ENCODE data around the gene TBK1.

The TBK1 gene

DNA sequence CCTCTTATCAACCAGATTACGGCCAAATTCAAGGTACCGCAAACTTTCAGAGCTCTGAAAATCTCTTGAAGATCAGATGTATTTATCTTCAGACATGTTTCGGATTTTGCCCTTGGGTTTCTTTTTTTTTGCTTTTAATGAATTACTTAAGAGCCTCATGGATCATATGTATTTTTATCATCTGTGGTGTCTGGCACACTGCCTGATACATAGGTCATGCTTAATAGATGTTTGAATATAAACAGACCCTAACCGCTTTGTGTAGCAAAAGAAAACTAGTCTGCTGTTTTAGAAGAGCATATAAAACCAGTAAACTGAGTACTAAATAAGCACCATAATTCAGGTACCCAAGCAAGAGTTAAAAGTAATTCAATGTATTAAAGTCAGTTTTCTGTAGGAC is 20.1 kb upstream of the TBK1 start:
- TF ChIP-seq ZNF274 (IDR thresholded peaks at IDR 0.05; ENCODE audit: low read depth, low read length) = no peak
- no peak overlapping the region for H3K4me3 ChIP-seq (ENCODE audit: low read length)

DNA sequence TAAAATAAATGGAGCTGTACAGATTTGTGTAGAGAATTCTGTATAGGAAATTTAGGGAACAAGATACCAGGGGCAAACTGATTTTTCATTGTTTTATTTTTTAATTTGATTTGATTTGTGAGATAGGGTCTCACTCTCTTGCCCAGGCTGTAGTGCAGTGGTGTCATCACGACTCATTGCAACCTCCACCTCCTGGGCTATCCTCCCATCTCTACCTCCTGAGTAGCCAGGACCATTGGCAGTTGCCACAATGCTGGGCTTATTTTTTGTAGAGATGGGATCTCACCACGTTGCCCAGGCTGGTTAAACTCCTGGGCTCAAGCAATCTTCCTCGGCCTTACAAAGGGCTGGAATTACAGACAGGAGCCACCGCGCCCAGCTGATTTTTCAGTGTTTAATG is 18.0 kb upstream of the TBK1 start:
- no peak for TF ChIP-seq ZNF274 (IDR thresholded peaks at IDR 0.05; ENCODE audit: low read depth, low read length)
- no peak overlapping the region for H3K4me3 ChIP-seq (ENCODE audit: low read length)

DNA sequence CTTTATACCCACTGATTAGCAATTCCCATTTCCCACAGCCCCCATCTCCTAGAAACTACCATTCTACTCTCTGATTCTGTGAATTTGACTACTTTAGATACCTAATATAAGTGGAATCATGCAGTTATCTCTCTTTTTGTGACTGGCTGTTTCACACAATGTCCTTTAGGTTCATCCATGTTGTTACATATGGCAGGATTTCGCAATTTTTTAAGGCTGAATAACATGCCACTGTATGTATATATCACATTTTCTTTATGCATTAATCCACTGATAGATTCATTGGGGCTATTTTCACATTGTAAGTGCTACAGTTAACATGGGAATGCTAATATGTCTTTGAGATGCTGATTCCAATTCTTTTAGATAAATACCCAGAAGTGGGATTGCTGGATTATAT is 11.8 kb upstream of the TBK1 start:
- H3K4me3 ChIP-seq (ENCODE audit: low read length) = no peak overlapping the region
- TF ChIP-seq ZNF274 (IDR thresholded peaks at IDR 0.05; ENCODE audit: low read depth, low read length) = no peak

- H3K4me3 ChIP-seq (ENCODE audit: low read length) = no peak overlapping the region
These were observed 6.4 kb upstream of the TBK1 start for GRCh38 chr12:64445490-64445889.

DNA sequence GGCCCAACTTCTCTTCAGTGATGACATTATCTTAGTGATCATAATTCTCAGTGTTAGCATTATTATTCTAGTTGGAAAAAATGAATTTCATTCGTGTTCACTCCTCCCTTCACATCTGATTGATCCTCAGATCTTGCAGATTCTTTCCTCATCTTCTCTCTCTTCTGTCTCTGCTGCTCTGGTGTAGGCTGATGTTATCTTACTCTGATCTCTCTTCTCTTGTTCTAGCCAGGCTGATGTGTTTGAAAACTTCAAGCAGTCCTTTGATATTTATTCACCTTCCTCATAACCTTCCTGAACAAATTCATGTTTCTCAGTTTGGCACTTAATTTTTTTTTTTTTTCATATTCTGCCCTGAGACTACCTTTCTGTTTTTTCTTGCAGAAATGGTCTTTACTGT is 5.6 kb upstream of the TBK1 start:
- H3K4me3 ChIP-seq (ENCODE audit: low read length) = no peak overlapping the region
- no peak for TF ChIP-seq ZNF274 (IDR thresholded peaks at IDR 0.05; ENCODE audit: low read depth, low read length)

More at GRCh38 chr12:64445490-64445889, 6.4 kb upstream of the TBK1 start:
- TF ChIP-seq ZNF274 (IDR thresholded peaks at IDR 0.05; ENCODE audit: low read depth, low read length) = no peak

DNA sequence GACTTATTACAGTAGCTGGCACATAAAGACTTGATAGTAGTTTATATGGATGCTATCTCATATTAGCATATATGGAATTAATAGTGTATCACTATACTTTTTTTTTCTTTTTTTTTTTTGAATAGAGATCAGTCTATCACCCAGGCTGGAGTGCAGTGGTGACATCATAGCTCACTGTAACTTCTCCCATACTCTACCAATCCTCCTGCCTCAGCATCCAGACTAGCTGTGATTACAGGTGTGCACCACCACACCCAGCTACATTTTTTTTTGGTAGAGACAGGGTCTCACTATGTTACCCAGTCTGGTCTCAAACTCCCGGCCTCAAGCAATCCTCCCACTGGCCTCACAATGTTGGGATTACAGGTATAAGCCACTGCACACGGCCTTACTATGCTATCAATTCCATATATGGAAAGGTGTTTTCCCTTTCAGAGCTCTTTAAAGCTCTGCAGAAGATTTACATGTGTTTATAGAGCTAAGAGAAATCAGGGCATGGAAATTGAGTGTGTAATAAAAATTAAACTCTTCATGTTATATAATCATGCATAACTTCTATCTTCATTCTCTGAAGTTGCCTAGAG is 1.8 kb upstream of the TBK1 start:
- no peak overlapping the region for H3K4me3 ChIP-seq (ENCODE audit: low read length)
- no peak for TF ChIP-seq ZNF274 (IDR thresholded peaks at IDR 0.05; ENCODE audit: low read depth, low read length)

DNA sequence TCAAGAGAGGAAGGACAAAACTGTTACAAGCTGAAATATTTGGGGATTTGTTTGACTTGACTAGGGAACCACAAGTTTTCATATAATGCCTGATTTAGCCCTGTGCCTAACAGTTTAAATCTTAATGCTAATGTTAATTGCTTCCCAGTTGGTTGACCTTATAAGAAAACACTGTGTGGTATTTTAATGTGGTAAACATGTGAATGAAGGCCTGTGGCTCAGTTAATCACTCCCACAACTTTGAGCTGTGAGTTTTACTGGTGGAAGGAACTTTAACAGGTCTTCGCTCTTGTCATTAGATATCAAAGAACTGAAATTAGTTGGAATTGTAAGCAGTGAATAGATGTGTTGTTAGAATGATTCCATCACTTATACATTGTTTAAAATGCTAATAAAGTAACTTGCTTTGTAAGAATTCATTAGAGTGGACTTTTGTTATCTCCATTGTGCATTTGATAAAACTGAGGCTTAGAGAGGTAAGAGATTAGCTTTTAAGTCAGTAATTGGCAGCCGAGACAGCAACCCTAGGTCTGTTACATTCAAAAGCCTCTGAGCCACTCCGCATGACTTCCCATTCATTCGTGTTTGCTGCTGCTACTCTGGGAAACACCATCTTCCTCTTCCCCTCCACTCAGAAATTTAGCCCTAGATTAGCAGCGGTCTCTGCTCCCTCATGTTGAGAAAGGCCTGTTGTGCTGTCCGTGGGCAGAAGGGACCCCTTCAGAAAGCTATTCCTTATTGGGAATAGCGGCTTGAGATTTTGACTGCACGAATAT is 1.0 kb upstream of the TBK1 start:
- H3K4me3 ChIP-seq (ENCODE audit: low read length) = peak overlapping the region; percentile 98
- no peak for TF ChIP-seq ZNF274 (IDR thresholded peaks at IDR 0.05; ENCODE audit: low read depth, low read length)

- peak overlapping the region; percentile 98 for H3K4me3 ChIP-seq (ENCODE audit: low read length)
- TF ChIP-seq ZNF274 (IDR thresholded peaks at IDR 0.05; ENCODE audit: low read depth, low read length) = no peak
These were observed 824 bp downstream of the TBK1 start for GRCh38 chr12:64452559-64453329.

DNA sequence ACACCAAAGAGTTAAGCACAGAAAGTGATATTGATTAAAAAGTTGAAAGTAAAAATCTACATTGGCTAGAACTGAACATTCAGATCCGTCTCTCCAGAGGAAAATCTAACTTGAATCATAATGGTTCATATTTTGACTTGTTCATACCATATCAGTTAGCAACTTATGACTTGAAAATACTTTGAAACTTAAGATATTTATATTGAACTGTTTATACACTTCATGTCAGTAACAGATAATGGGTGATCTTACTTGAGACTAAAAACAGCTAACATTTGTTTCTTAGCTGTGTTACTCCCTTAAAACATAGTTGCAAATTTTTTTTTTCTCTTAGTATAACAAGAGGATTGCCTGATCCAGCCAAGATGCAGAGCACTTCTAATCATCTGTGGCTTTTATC is 3.6 kb downstream of the TBK1 start:
- no peak overlapping the region for H3K4me3 ChIP-seq (ENCODE audit: low read length)
- no peak for TF ChIP-seq ZNF274 (IDR thresholded peaks at IDR 0.05; ENCODE audit: low read depth, low read length)

GRCh38 chr12:64456119-64456518 is 4.2 kb downstream of the TBK1 start:
- no peak overlapping the region for H3K4me3 ChIP-seq (ENCODE audit: low read length)
- TF ChIP-seq ZNF274 (IDR thresholded peaks at IDR 0.05; ENCODE audit: low read depth, low read length) = no peak

- TF ChIP-seq ZNF274 (IDR thresholded peaks at IDR 0.05; ENCODE audit: low read depth, low read length) = no peak
- H3K4me3 ChIP-seq (ENCODE audit: low read length) = no peak overlapping the region
These were observed 5.1 kb downstream of the TBK1 start for GRCh38 chr12:64457032-64457431.

GRCh38 chr12:64457466-64457865 is 5.5 kb downstream of the TBK1 start:
- no peak for TF ChIP-seq ZNF274 (IDR thresholded peaks at IDR 0.05; ENCODE audit: low read depth, low read length)

GRCh38 chr12:64457923-64458322 is 6.0 kb downstream of the TBK1 start:
- no peak for TF ChIP-seq ZNF274 (IDR thresholded peaks at IDR 0.05; ENCODE audit: low read depth, low read length)
- H3K4me3 ChIP-seq (ENCODE audit: low read length) = no peak overlapping the region

More at GRCh38 chr12:64457466-64457865, 5.5 kb downstream of the TBK1 start:
- no peak overlapping the region for H3K4me3 ChIP-seq (ENCODE audit: low read length)

GRCh38 chr12:64459394-64459891 is 7.5 kb downstream of the TBK1 start:
- peak overlapping the region; percentile 87 for H3K4me3 ChIP-seq (ENCODE audit: low read length)
- TF ChIP-seq ZNF274 (IDR thresholded peaks at IDR 0.05; ENCODE audit: low read depth, low read length) = no peak
